Sigmoid colon (tissue), 4 donors: ENCODE data around the gene ADARB2.

Experiments
- CTCF ChIP-seq, 4 experiments: fragments of 450-650 bp in 3 of 4; fragments of 200-600 bp in 1 of 4; IDR thresholded peaks; one replicate each; pipeline ENCODE4 v1.5.1; 2016 to 2019; ENCODE audit warnings: antibody characterized with exemption in 4 of 4, mild to moderate bottlenecking in 3 of 4, moderate library complexity in 2 of 4
- POLR2AphosphoS5 ChIP-seq, 4 donors: sonication (generic); formaldehyde crosslinking; IDR thresholded peaks; one replicate each; pipeline ENCODE4 v1.6.1; 2017; ENCODE audit warnings: antibody characterized with exemption in 4 of 4

- TF ChIP-seq CTCF (IDR thresholded peaks at IDR 0.05) = no peak
- TF ChIP-seq POLR2AphosphoS5 (IDR thresholded peaks at IDR 0.05) = no peak
These were observed 427.0 kb downstream of the ADARB2 start for GRCh38 chr10:1310271-1310789.
